AG04450 (cell line): ENCODE measurements around the gene NEURL1. TPM values are rescaled to one million over a fixed set of nuclear protein-coding genes. Genes with fewer than 3 reads are reported as not detected.

Source experiments
- CTCF ChIA-PET: fragments of 300-600, 350-600 bp; formaldehyde crosslinking; extraction: SDS; loops from one replicate; lab custom pipeline; 2022; ENCODE audit warnings: antibody characterized with exemption, inconsistent platforms; lab: Charles Lee
- POLR2A ChIA-PET: fragments of 350-600 bp; formaldehyde crosslinking; extraction: SDS; loops from one replicate; lab custom pipeline; 2021; ENCODE audit warnings: antibody characterized with exemption, inconsistent platforms; lab: Yijun Ruan, JAX
- DNase-seq: peaks from one replicate; pipeline ENCODE4 v3.0.0-alpha.2; 2011; ENCODE audit warnings: low read depth, low spot score
- H3K27ac ChIP-seq: one replicate; pipeline ENCODE4 v1.5.1; 2012; ENCODE audit warnings: low read depth, low read length, control low read depth
- H3K27me3 ChIP-seq: one replicate; pipeline ENCODE4 v1.6.0; 2012; ENCODE audit warnings: low read length; ENCODE audit not compliant: control insufficient read depth, insufficient read depth
- H3K4me3 ChIP-seq: 2 replicates; pipeline ENCODE4 v1.5.1; 2011; ENCODE audit warnings: mild to moderate bottlenecking, low read depth, low read length, control low read depth
- H3K9me3 ChIP-seq: 2 replicates; pipeline ENCODE4 v1.5.1; 2012; ENCODE audit warnings: low read length; ENCODE audit not compliant: control insufficient read depth, insufficient read depth
- CTCF ChIP-seq: IDR thresholded peaks from 2 replicates; pipeline ENCODE4 v1.5.1; 2011; ENCODE audit warnings: low read depth, low read length, control low read depth, inconsistent platforms
- polyA plus RNA-seq: library from polyadenylated mRNA; depleted of rRNA; stranded (reverse); fragments of >200 nt; gene quantifications from 2 replicates; pipeline ENCODE4 v1.2.3, GENCODE V29; 2011

NEURL1 gene
- polyA plus RNA-seq, 1 experiment, result 0.67 TPM

GRCh38 chr10:103474077-103474476, 19.4 kb upstream of the NEURL1 start:
- ChIA-PET POLR2A (no interaction called here), CTCF (interaction anchor here (0.8 to 1.2 kb wide), 2 partner anchors 11 to 212 kb away, joined by 3 read pairs; no protein-coding TSS in a partner anchor)
- Histone ChIP-seq H3K9me3 (no peaks in the 10 kb centered on the region; the same call in 1 of the 2 replicates), H3K4me3 (no peak overlapping the region), H3K27ac (no peak overlapping the region), H3K27me3 (peaks cover 17% of the 10 kb centered on the region)
- no peak for DNase-seq
- no peak for TF ChIP-seq CTCF

GRCh38 chr10:103475437-103475836, 18.1 kb upstream of the NEURL1 start:
- DNase-seq, result no peak

GRCh38 chr10:103476046-103476768, 17.3 kb upstream of the NEURL1 start:
- POLR2A ChIA-PET, result interaction anchor here (0.6 kb wide), 1 partner anchor 59 kb away, joined by 4 read pairs; no protein-coding TSS in a partner anchor
- peak; percentile 17; the same call in 1 of the 2 replicates for TF ChIP-seq CTCF
- no peak for DNase-seq
- Histone ChIP-seq H3K9me3 (no peaks in the 10 kb centered on the region; the same call in 1 of the 2 replicates), H3K4me3 (no peak overlapping the region), H3K27ac (no peak overlapping the region), H3K27me3 (peaks cover 17% of the 10 kb centered on the region)
- CTCF ChIA-PET, result interaction anchor here (2.6 kb wide), 1 partner anchor 60 kb away, joined by 9 read pairs; no protein-coding TSS in a partner anchor

More at GRCh38 chr10:103475437-103475836, 18.1 kb upstream of the NEURL1 start:
- H3K4me3 ChIP-seq, result no peak overlapping the region
- peaks cover 17% of the 10 kb centered on the region for H3K27me3 ChIP-seq
- CTCF ChIA-PET, result interaction anchor here (1.1 to 2.6 kb wide), 3 partner anchors 10 to 211 kb away, joined by 3 to 9 read pairs (median 5); no protein-coding TSS in a partner anchor
- no peaks in the 10 kb centered on the region; the same call in 1 of the 2 replicates for H3K9me3 ChIP-seq
- TF ChIP-seq CTCF, result no peak
- POLR2A ChIA-PET, result no interaction called here
- no peak overlapping the region for H3K27ac ChIP-seq

- CTCF ChIA-PET, result no interaction called here
- no peak overlapping the region for H3K4me3 ChIP-seq
- POLR2A ChIA-PET, result no interaction called here
- no peak for DNase-seq
- H3K27ac ChIP-seq, result no peak overlapping the region
- H3K9me3 ChIP-seq, result no peaks in the 10 kb centered on the region
- no peak for TF ChIP-seq CTCF
- H3K27me3 ChIP-seq, result peaks cover 15% of the 10 kb centered on the region
Measured at GRCh38 chr10:103478671-103479070, 14.8 kb upstream of the NEURL1 start.

- no peak for DNase-seq
- CTCF ChIA-PET, result no interaction called here
Measured at GRCh38 chr10:103479135-103479534, 14.4 kb upstream of the NEURL1 start, which contains the start of gene CALHM3. TSS of gene CALHM3 (minus strand) at chr10:103479240. CDS start at chr10:103479032, 208 bp downstream.

More at GRCh38 chr10:103479135-103479534, 14.4 kb upstream of the NEURL1 start, which contains the start of gene CALHM3:
- H3K27me3 ChIP-seq, result peaks cover 15% of the 10 kb centered on the region
- H3K4me3 ChIP-seq, result no peak within 1 kb of the TSS
- POLR2A ChIA-PET, result no interaction called here
- H3K27ac ChIP-seq, result no peak within 1 kb of the TSS
- H3K9me3 ChIP-seq, result no peaks in the 10 kb centered on the region
- no peak for TF ChIP-seq CTCF
